ENCODE data around the gene OLA1.

Gene OLA1

DNA sequence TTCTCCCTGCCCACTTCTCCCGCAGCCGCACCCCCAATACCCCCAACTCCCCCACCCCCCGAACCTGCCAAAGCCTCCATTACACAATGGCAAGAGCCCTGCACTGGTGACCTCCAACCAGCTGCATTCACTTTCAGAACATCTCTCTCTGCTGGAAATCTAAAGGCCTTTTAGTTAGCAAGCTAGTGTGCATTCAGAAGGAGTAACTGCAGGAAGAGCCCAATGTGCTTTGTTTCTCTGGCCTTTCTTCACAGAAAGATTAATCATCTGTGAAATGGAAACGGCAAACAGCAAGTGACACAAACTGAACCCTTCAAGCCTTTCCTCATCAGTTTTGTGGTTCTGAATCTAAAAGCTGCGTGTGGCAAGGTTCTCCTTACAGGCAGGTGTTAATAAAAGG lies 124.2 kb downstream of the OLA1 start:
- no peak for TF ChIP-seq CTCF (IDR thresholded peaks at IDR 0.05; ENCODE audit: low read depth, low read length, missing control alignments)
- in situ Hi-C loops (cut with HindIII; ENCODE audit: low sequenced_read_pairs) = no loop called here
- H3K4me3 ChIP-seq (ENCODE audit: low read depth, low read length) = no peak overlapping the region
- DNase-seq (ENCODE audit: low read depth) = no peak

GRCh38 chr2:174122185-174122584 lies 126.1 kb downstream of the OLA1 start:
- in situ Hi-C loops (cut with HindIII; ENCODE audit: low sequenced_read_pairs) = no loop called here
- H3K4me3 ChIP-seq (ENCODE audit: low read depth, low read length) = no peak overlapping the region
- TF ChIP-seq CTCF (IDR thresholded peaks at IDR 0.05; ENCODE audit: low read depth, low read length, missing control alignments) = no peak
- DNase-seq (ENCODE audit: low read depth) = no peak

- no peak for DNase-seq (ENCODE audit: low read depth)
- TF ChIP-seq CTCF (IDR thresholded peaks at IDR 0.05; ENCODE audit: low read depth, low read length, missing control alignments) = no peak
- in situ Hi-C loops (cut with HindIII; ENCODE audit: low sequenced_read_pairs) = no loop called here
- no peak overlapping the region for H3K4me3 ChIP-seq (ENCODE audit: low read depth, low read length)
These were observed 126.7 kb downstream of the OLA1 start for GRCh38 chr2:174121612-174122011.

GRCh38 chr2:174121175-174121574 lies 127.2 kb downstream of the OLA1 start:
- no peak for TF ChIP-seq CTCF (IDR thresholded peaks at IDR 0.05; ENCODE audit: low read depth, low read length, missing control alignments)
- DNase-seq (ENCODE audit: low read depth) = no peak
- H3K4me3 ChIP-seq (ENCODE audit: low read depth, low read length) = no peak overlapping the region
- in situ Hi-C loops (cut with HindIII; ENCODE audit: low sequenced_read_pairs) = no loop called here

GRCh38 chr2:174120346-174120745 lies 128.0 kb downstream of the OLA1 start:
- in situ Hi-C loops (cut with HindIII; ENCODE audit: low sequenced_read_pairs) = no loop called here
- DNase-seq (ENCODE audit: low read depth) = no peak
- TF ChIP-seq CTCF (IDR thresholded peaks at IDR 0.05; ENCODE audit: low read depth, low read length, missing control alignments) = no peak
- H3K4me3 ChIP-seq (ENCODE audit: low read depth, low read length) = no peak overlapping the region

DNA sequence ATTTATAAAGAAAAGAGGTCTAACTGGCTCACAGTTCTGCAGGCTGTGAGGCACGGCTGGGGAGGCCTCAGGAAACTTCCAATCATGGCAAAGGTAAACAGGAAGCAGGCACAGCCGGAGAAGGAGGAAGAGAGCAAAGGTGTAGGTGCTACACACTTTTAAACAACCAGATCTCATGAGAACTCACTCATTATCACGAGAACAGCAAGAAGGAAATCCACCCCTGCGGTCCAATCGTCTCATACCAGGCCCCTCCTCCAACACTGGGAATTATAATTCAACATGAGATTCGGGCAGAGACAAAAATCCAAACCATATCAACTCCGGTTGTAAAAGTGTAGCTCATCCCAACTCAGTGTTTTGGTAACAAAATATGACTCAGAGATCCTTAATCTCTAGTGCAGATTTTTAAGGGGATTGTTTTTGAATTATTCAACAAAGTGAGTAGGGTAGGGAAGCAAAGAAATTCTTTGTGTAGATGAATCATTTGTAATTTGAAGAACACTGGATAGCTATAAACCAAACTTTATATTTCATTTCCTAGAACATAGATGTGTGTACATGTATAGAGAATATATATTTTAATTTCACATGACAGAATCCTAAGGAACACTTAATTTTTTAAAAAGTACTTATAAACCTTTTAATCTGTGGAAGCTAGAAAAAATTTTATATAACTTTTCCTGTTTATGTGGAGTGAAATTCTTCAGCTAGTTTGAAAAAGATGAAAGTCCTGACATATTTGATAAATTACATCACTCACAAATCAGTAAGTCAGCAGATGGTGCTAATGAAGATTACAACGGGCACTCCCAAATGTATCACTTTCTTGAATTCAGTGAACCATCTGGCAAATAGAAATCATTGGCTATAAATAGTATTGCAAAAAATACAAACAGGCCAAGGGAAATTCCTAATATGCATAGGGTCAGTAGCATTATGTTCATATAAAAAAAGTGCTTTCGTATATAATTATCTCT lies 130.1 kb downstream of the OLA1 start:
- no peak for DNase-seq (ENCODE audit: low read depth)
- no peak overlapping the region for H3K4me3 ChIP-seq (ENCODE audit: low read depth, low read length)
- no peak for TF ChIP-seq CTCF (IDR thresholded peaks at IDR 0.05; ENCODE audit: low read depth, low read length, missing control alignments)
- in situ Hi-C loops (cut with HindIII; ENCODE audit: low sequenced_read_pairs) = no loop called here
